Measurements from ENCODE around the gene ABR. TPM values are rescaled to one million over a fixed set of nuclear protein-coding genes. Genes with fewer than 3 reads are reported as not detected.
"Not testable (repeated sequence)": the region's sequence is repeated elsewhere in the genome, so short reads cannot be mapped to it uniquely, and the experiment has no call there.

Gene ABR
- total RNA-seq, 4 donors from 2014 or later = 35.4 to 192 (median 138) TPM

- no peaks in the 10 kb centered on the region for H3K27me3 ChIP-seq
- no peak for TF ChIP-seq POLR2A (IDR thresholded peaks at IDR 0.05)
- TF ChIP-seq, protein P1, sequence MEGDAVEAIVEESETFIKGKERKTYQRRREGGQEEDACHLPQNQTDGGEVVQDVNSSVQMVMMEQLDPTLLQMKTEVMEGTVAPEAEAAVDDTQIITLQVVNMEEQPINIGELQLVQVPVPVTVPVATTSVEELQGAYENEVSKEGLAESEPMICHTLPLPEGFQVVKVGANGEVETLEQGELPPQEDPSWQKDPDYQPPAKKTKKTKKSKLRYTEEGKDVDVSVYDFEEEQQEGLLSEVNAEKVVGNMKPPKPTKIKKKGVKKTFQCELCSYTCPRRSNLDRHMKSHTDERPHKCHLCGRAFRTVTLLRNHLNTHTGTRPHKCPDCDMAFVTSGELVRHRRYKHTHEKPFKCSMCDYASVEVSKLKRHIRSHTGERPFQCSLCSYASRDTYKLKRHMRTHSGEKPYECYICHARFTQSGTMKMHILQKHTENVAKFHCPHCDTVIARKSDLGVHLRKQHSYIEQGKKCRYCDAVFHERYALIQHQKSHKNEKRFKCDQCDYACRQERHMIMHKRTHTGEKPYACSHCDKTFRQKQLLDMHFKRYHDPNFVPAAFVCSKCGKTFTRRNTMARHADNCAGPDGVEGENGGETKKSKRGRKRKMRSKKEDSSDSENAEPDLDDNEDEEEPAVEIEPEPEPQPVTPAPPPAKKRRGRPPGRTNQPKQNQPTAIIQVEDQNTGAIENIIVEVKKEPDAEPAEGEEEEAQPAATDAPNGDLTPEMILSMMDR (IDR thresholded peaks at IDR 0.05) = no peak
- peak overlapping the region; percentile 31 to 60 for H3K27ac ChIP-seq
- no peak overlapping the region for H3K4me3 ChIP-seq
- no peaks in the 10 kb centered on the region for H3K9me3 ChIP-seq
- intact Hi-C loops (cut with DNase I; ENCODE audit: low total_unique reads) = no loop called here
- no peak for DNase-seq
- peaks cover 0 to 5% of the 10 kb centered on the region in 2 donors for H3K4me1 ChIP-seq
- H3K36me3 ChIP-seq = no peaks in the 10 kb centered on the region
Observed at GRCh38 chr17:1047177-1047878, 132.5 kb downstream of the ABR start.

GRCh38 chr17:1045456-1045855 lies 134.3 kb downstream of the ABR start:
- DNase-seq = no peak
- intact Hi-C loops (cut with DNase I; ENCODE audit: low total_unique reads) = no loop called here
- no peaks in the 10 kb centered on the region for H3K9me3 ChIP-seq
- H3K27me3 ChIP-seq = no peaks in the 10 kb centered on the region
- no peaks in the 10 kb centered on the region for H3K36me3 ChIP-seq
- H3K27ac ChIP-seq = no peak overlapping the region
- TF ChIP-seq, protein P1 (IDR thresholded peaks at IDR 0.05) = no peak
- TF ChIP-seq POLR2A (IDR thresholded peaks at IDR 0.05) = no peak
- H3K4me3 ChIP-seq = no peak overlapping the region
- peaks cover 0 to 5% of the 10 kb centered on the region in 2 donors for H3K4me1 ChIP-seq

DNA sequence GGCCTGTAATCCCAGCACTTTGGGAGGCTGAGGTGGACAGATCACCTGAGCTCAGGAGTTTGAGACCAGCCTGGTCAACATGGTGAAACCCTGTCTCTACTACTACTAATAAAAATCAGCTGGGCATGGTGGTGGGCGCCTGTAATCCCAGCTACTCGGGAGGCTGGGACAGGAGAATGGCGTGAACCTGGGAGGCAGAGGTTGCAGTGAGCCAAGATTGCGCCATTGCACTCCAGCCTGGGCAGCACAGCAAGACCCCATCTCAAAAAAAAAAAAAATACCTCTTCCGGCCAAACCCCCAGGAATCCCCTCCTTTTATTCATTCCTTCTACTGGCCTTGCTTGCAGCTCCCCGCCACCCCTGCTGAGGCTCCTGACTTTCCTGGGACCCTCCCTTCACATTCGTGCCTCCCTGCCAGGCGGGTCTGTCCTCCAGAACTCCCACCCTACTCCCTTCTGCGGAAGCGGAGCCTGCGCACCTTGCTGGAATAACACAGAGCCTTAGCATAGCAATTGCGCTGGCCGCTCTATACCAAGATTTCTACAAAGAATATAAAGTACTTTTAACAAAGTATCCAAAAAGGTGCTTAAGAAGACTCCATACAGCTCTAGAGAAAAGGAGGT lies 135.3 kb downstream of the ABR start:
- H3K4me3 ChIP-seq; H3K9me3 ChIP-seq; intact Hi-C loops (cut with DNase I; ENCODE audit: low total_unique reads); DNase-seq; H3K36me3 ChIP-seq; H3K4me1 ChIP-seq; H3K27me3 ChIP-seq: not testable (repeated sequence)
- H3K27ac ChIP-seq = peak overlapping the region; percentile 57 to 68

- Histone ChIP-seq H3K27ac (peak overlapping the region; percentile 57 to 68), H3K4me3 (peak overlapping the region in 1 of 2 donors; percentile 3), H3K9me3 (no peaks in the 10 kb centered on the region), H3K36me3 (no peaks in the 10 kb centered on the region), H3K27me3 (no peaks in the 10 kb centered on the region), H3K4me1 (peaks cover 0 to 5% of the 10 kb centered on the region in 2 donors)
- peak; percentile 53 to 61 for DNase-seq
- intact Hi-C loops (cut with DNase I; ENCODE audit: low total_unique reads) = no loop called here
- TF ChIP-seq, protein P1 (IDR thresholded peaks at IDR 0.05) = no peak
- no peak for TF ChIP-seq POLR2A (IDR thresholded peaks at IDR 0.05)
Observed at GRCh38 chr17:1043601-1044251, 136.1 kb downstream of the ABR start.

DNA sequence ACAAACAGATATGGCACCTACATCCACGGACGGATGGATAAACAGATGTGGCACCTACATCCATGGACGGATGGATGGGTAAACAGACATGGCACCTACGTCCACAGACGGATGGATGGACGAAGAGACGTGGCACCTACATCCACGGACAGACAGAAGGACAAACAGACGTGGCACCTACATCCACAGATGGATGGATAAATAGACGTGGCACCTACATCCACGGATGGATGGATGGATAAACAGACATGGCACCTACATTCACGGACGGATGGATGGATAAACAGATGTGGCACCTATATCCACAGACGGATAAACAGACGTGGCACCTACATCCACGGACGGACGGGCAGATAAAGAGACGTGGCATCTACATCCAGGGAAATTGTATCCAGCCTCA lies 137.3 kb downstream of the ABR start:
- no peak overlapping the region for H3K27ac ChIP-seq
- DNase-seq = no peak

More for the DNA sequence above, 137.3 kb downstream of the ABR start:
- H3K36me3 ChIP-seq = no peaks in the 10 kb centered on the region
- TF ChIP-seq, protein P1 (IDR thresholded peaks at IDR 0.05) = no peak
- TF ChIP-seq POLR2A (IDR thresholded peaks at IDR 0.05) = no peak
- no peaks in the 10 kb centered on the region for H3K4me1 ChIP-seq
- H3K4me3 ChIP-seq = no peak overlapping the region
- H3K27me3 ChIP-seq = no peaks in the 10 kb centered on the region
- intact Hi-C loops (cut with DNase I; ENCODE audit: low total_unique reads) = no loop called here
- no peaks in the 10 kb centered on the region for H3K9me3 ChIP-seq
